NCI-H2196 (cell line): ENCODE results near the gene PHF2.
A peak's percentile ranks its signal among the peaks of the same experiment; 100 is the strongest.

ENCODE experiments used
- DNase-seq: peaks from one replicate; lab custom pipeline; 2025; ENCODE audit not compliant: unreplicated experiment; lab: John Stamatoyannopoulos, UW

The PHF2 gene

GRCh38 chr9:93585695-93586094 is 9.3 kb downstream of the PHF2 start:
- DNase-seq, result no peak

GRCh38 chr9:93586290-93587057 is 10.1 kb downstream of the PHF2 start:
- no peak for DNase-seq

- no peak for DNase-seq
Measured at GRCh38 chr9:93587284-93587650, 10.9 kb downstream of the PHF2 start.

- DNase-seq, result no peak
Measured at GRCh38 chr9:93587651-93588347, 11.4 kb downstream of the PHF2 start.

GRCh38 chr9:93588641-93589609 is 12.5 kb downstream of the PHF2 start:
- no peak for DNase-seq

- DNase-seq, result no peak
Measured at GRCh38 chr9:93589688-93590087, 13.3 kb downstream of the PHF2 start.

- DNase-seq, result no peak
Measured at GRCh38 chr9:93590609-93591234, 14.3 kb downstream of the PHF2 start.

GRCh38 chr9:93591301-93592007 is 15.1 kb downstream of the PHF2 start:
- DNase-seq, result no peak

- DNase-seq, result no peak
Measured at GRCh38 chr9:93592008-93592642, 15.7 kb downstream of the PHF2 start.

GRCh38 chr9:93592643-93593021 is 16.2 kb downstream of the PHF2 start:
- peak; percentile 19 for DNase-seq

- DNase-seq, result no peak
Measured at GRCh38 chr9:93593144-93593658, 16.8 kb downstream of the PHF2 start.

GRCh38 chr9:93594041-93594756 is 17.8 kb downstream of the PHF2 start:
- no peak for DNase-seq

- DNase-seq, result no peak
Measured at GRCh38 chr9:93595461-93595860, 19.1 kb downstream of the PHF2 start.

GRCh38 chr9:93595861-93596365 is 19.5 kb downstream of the PHF2 start:
- DNase-seq, result no peak

- no peak for DNase-seq
Measured at GRCh38 chr9:93596399-93596798, 20.0 kb downstream of the PHF2 start.

- no peak for DNase-seq
Measured at GRCh38 chr9:93597142-93597706, 20.8 kb downstream of the PHF2 start.

- DNase-seq, result no peak
Measured at GRCh38 chr9:93597871-93598646, 21.7 kb downstream of the PHF2 start.
